HepG2 (cell line): ENCODE measurements around the gene MPST. TPM values are rescaled to one million over a fixed set of nuclear protein-coding genes. Genes with fewer than 3 reads are reported as not detected.
A peak's percentile ranks its signal among the peaks of the same experiment; 100 is the strongest.

Source experiments
- ELF3 ChIP-seq: IDR thresholded peaks from 2 replicates; pipeline ENCODE4 v1.6.1; 2016; ENCODE audit warnings: missing genetic modification reagents, missing compliant biosample characterization
- IRF2 ChIP-seq: IDR thresholded peaks from 2 replicates; pipeline ENCODE4 v1.6.1; 2018; ENCODE audit warnings: missing genetic modification reagents, missing compliant biosample characterization
- MBD4 ChIP-seq: IDR thresholded peaks from 2 replicates; pipeline ENCODE4 v1.6.1; 2012; ENCODE audit warnings: low read length, inconsistent platforms, borderline replicate concordance
- PCBP1 ChIP-seq: fragments of 200-400 bp; formaldehyde crosslinking; IDR thresholded peaks from 2 replicates; pipeline ENCODE4 v1.6.1; 2017; ENCODE audit warnings: mild to moderate bottlenecking, low read depth, low read length, borderline replicate concordance
- PHF20 ChIP-seq: sonication (generic); formaldehyde crosslinking; IDR thresholded peaks from 2 replicates; pipeline ENCODE4 v1.5.0; 2020; ENCODE audit warnings: mild to moderate bottlenecking, missing genetic modification reagents
- RARG ChIP-seq: sonication (generic); formaldehyde crosslinking; IDR thresholded peaks from 2 replicates; pipeline ENCODE4 v1.4.0; 2020; ENCODE audit warnings: low read depth, mild to moderate bottlenecking, missing genetic modification reagents
- ZNF260 ChIP-seq: sonication (generic); formaldehyde crosslinking; IDR thresholded peaks from 2 replicates; pipeline ENCODE4 v1.4.0; 2020; ENCODE audit warnings: missing genetic modification reagents, low read depth, mild to moderate bottlenecking, borderline replicate concordance
- ZNF292 ChIP-seq: sonication (generic); formaldehyde crosslinking; IDR thresholded peaks from 2 replicates; pipeline ENCODE4 v1.8.1; 2022; ENCODE audit warnings: mild to moderate bottlenecking, low read depth, missing genetic modification reagents, borderline replicate concordance
- ZNF331 ChIP-seq: sonication (generic); formaldehyde crosslinking; IDR thresholded peaks from 2 replicates; pipeline ENCODE4 v1.4.0; 2020; ENCODE audit warnings: missing genetic modification reagents
- ZNF382 ChIP-seq: sonication (generic); formaldehyde crosslinking; IDR thresholded peaks from 2 replicates; pipeline ENCODE4 v1.5.0; 2020; ENCODE audit warnings: missing genetic modification reagents, mild to moderate bottlenecking, borderline replicate concordance
- ZNF614 ChIP-seq: IDR thresholded peaks from 2 replicates; pipeline ENCODE4 v1.6.1; 2018; ENCODE audit warnings: missing biosample characterization, missing genetic modification reagents, inconsistent platforms, borderline replicate concordance
- ZNF644 ChIP-seq: IDR thresholded peaks from 2 replicates; pipeline ENCODE4 v1.6.1; 2016; ENCODE audit warnings: low read depth
- polyA plus RNA-seq, 8 experiments: library from polyadenylated mRNA; depleted of rRNA in 3 of 8; stranded (reverse) in 7 of 8; unstranded in 1 of 8; fragments of >200 nt; fragmentation: Illumina TruSeq in 4 of 8; extraction: Trizol in 4 of 8; gene quantifications; 2 replicates each; pipeline versions ENCODE4 v1.2.1 to v1.2.3, GENCODE V29; 2011 to 2016; ENCODE audit warnings: low read depth in 4 of 8, missing spikeins in 1 of 8, mixed read lengths in 1 of 8; ENCODE audit not compliant: insufficient read depth in 1 of 8
- total RNA-seq, 5 experiments: library from RNA; depleted of rRNA; stranded (reverse); fragments of >200 nt; fragmentation: Illumina TruSeq; extraction: Trizol; gene quantifications; 2 replicates each; pipeline ENCODE4 v1.2.3, GENCODE V29; 2016; ENCODE audit warnings: low read depth in 1 of 5
- TF ChIP-seq, protein P1 (sequence below): sonication (generic); formaldehyde crosslinking; IDR thresholded peaks from 2 replicates; pipeline ENCODE4 v1.8.1; 2023; ENCODE audit warnings: mild to moderate bottlenecking, missing genetic modification reagents
- TF ChIP-seq, protein P2 (sequence below): fragments of 450-650 bp; IDR thresholded peaks from 2 replicates; pipeline ENCODE4 v1.6.1; 2016
- TF ChIP-seq, protein P3 (sequence below): sonication (generic); formaldehyde crosslinking; IDR thresholded peaks from 2 replicates; pipeline ENCODE4 v1.9.0; 2022; ENCODE audit warnings: missing genetic modification reagents, mild to moderate bottlenecking, borderline replicate concordance
- TF ChIP-seq, protein P4 (sequence below): fragments of 450-650 bp; IDR thresholded peaks from 2 replicates; pipeline ENCODE4 v1.6.1; 2017
- TF ChIP-seq, protein P5 (sequence below): sonication (generic); formaldehyde crosslinking; IDR thresholded peaks from 2 replicates; pipeline ENCODE4 v1.4.0; 2020; ENCODE audit warnings: mild to moderate bottlenecking, low read depth, missing genetic modification reagents
- TF ChIP-seq, protein P6 (sequence below): IDR thresholded peaks from 2 replicates; pipeline ENCODE4 v1.4.0; 2020; ENCODE audit warnings: mild to moderate bottlenecking, missing genetic modification reagents

MPST gene
- total and polyA plus RNA-seq, 2 of the 13 experiments (the other 11 are each of a cell fraction or from before 2014, with no cell fraction given): 133 to 141 TPM

DNA sequence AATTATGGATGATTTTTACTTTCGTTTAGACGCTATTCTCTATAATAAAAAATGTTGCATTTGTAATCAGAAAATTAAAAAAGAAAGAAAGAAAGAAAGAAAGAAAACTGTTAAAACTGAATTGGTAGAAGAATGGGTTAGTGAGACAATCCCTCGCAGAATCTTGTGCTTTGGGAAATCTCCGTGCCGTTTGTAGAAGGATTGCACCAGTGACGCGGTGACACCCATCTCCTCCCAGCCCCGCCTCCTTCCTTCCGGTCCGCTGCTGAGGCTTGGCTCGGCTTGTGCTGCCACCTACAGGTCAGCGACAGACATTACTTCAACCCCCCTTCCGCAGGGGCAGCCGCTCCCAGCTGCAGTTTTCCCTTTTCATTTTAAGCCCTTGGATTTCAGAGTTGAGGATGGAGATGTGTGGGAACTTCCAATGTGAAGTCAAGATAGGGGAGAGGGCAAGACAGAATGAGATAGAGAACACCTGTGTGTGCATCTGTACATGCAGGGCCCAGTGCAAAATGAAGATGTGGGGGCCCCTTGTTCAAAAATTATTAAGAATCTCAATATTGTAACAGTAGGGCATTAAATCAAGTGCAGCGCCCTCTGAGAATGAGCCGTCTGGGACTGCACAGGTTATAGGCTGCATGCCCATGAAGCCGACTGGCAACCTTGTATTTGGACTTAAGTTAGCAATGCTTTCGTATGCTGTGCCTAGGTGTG, 41.4 kb upstream of the MPST start (continued):
- TF ChIP-seq ZNF331 (CRISPR knock-in tag): peak; percentile 48; the same call in 1 of the 2 replicates
- peak; percentile 60; the same call in 1 of the 2 replicates for TF ChIP-seq ELF3
- no peak for TF ChIP-seq MBD4
- no peak for TF ChIP-seq RARG (CRISPR knock-in tag)
- TF ChIP-seq, protein P1, sequence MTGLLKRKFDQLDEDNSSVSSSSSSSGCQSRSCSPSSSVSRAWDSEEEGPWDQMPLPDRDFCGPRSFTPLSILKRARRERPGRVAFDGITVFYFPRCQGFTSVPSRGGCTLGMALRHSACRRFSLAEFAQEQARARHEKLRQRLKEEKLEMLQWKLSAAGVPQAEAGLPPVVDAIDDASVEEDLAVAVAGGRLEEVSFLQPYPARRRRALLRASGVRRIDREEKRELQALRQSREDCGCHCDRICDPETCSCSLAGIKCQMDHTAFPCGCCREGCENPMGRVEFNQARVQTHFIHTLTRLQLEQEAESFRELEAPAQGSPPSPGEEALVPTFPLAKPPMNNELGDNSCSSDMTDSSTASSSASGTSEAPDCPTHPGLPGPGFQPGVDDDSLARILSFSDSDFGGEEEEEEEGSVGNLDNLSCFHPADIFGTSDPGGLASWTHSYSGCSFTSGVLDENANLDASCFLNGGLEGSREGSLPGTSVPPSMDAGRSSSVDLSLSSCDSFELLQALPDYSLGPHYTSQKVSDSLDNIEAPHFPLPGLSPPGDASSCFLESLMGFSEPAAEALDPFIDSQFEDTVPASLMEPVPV (CRISPR knock-in tag): no peak
- TF ChIP-seq, protein P2, sequence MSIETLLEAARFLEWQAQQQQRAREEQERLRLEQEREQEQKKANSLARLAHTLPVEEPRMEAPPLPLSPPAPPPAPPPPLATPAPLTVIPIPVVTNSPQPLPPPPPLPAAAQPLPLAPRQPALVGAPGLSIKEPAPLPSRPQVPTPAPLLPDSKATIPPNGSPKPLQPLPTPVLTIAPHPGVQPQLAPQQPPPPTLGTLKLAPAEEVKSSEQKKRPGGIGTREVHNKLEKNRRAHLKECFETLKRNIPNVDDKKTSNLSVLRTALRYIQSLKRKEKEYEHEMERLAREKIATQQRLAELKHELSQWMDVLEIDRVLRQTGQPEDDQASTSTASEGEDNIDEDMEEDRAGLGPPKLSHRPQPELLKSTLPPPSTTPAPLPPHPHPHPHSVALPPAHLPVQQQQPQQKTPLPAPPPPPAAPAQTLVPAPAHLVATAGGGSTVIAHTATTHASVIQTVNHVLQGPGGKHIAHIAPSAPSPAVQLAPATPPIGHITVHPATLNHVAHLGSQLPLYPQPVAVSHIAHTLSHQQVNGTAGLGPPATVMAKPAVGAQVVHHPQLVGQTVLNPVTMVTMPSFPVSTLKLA: no peak
- TF ChIP-seq ZNF260 (CRISPR knock-in tag): no peak
- TF ChIP-seq, protein P3, sequence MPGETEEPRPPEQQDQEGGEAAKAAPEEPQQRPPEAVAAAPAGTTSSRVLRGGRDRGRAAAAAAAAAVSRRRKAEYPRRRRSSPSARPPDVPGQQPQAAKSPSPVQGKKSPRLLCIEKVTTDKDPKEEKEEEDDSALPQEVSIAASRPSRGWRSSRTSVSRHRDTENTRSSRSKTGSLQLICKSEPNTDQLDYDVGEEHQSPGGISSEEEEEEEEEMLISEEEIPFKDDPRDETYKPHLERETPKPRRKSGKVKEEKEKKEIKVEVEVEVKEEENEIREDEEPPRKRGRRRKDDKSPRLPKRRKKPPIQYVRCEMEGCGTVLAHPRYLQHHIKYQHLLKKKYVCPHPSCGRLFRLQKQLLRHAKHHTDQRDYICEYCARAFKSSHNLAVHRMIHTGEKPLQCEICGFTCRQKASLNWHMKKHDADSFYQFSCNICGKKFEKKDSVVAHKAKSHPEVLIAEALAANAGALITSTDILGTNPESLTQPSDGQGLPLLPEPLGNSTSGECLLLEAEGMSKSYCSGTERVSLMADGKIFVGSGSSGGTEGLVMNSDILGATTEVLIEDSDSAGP (CRISPR knock-in tag): no peak
- no peak for TF ChIP-seq ZNF644 (CRISPR knock-in tag)
- TF ChIP-seq, protein P4, sequence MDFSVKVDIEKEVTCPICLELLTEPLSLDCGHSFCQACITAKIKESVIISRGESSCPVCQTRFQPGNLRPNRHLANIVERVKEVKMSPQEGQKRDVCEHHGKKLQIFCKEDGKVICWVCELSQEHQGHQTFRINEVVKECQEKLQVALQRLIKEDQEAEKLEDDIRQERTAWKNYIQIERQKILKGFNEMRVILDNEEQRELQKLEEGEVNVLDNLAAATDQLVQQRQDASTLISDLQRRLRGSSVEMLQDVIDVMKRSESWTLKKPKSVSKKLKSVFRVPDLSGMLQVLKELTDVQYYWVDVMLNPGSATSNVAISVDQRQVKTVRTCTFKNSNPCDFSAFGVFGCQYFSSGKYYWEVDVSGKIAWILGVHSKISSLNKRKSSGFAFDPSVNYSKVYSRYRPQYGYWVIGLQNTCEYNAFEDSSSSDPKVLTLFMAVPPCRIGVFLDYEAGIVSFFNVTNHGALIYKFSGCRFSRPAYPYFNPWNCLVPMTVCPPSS: no peak
- TF ChIP-seq, protein P5, sequence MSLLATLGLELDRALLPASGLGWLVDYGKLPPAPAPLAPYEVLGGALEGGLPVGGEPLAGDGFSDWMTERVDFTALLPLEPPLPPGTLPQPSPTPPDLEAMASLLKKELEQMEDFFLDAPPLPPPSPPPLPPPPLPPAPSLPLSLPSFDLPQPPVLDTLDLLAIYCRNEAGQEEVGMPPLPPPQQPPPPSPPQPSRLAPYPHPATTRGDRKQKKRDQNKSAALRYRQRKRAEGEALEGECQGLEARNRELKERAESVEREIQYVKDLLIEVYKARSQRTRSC: no peak
- TF ChIP-seq ZNF292: no peak
- TF ChIP-seq IRF2 (CRISPR knock-in tag): peak; percentile 68; the same call in 1 of the 2 replicates
- TF ChIP-seq, protein P6, sequence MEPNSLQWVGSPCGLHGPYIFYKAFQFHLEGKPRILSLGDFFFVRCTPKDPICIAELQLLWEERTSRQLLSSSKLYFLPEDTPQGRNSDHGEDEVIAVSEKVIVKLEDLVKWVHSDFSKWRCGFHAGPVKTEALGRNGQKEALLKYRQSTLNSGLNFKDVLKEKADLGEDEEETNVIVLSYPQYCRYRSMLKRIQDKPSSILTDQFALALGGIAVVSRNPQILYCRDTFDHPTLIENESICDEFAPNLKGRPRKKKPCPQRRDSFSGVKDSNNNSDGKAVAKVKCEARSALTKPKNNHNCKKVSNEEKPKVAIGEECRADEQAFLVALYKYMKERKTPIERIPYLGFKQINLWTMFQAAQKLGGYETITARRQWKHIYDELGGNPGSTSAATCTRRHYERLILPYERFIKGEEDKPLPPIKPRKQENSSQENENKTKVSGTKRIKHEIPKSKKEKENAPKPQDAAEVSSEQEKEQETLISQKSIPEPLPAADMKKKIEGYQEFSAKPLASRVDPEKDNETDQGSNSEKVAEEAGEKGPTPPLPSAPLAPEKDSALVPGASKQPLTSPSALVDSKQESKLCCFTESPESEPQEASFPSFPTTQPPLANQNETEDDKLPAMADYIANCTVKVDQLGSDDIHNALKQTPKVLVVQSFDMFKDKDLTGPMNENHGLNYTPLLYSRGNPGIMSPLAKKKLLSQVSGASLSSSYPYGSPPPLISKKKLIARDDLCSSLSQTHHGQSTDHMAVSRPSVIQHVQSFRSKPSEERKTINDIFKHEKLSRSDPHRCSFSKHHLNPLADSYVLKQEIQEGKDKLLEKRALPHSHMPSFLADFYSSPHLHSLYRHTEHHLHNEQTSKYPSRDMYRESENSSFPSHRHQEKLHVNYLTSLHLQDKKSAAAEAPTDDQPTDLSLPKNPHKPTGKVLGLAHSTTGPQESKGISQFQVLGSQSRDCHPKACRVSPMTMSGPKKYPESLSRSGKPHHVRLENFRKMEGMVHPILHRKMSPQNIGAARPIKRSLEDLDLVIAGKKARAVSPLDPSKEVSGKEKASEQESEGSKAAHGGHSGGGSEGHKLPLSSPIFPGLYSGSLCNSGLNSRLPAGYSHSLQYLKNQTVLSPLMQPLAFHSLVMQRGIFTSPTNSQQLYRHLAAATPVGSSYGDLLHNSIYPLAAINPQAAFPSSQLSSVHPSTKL: 0 out of 2 replicates have a peak, but pooled peaks have one; percentile 15
- TF ChIP-seq PHF20 (CRISPR knock-in tag): no peak
- 0 out of 2 replicates have a peak, but pooled peaks have one; percentile 23 for TF ChIP-seq ZNF614 (CRISPR knock-in tag)
- no peak for TF ChIP-seq PCBP1
- TF ChIP-seq ZNF382: no peak
